Measurements from ENCODE around the gene HOXD11. TPM values are rescaled to one million over a fixed set of nuclear protein-coding genes. Genes with fewer than 3 reads are reported as not detected.

Gene HOXD11
- total RNA-seq, 1 experiment from 2014 or later = not detected

- peaks cover 5% of the 10 kb centered on the region; the same call in 1 of the 2 replicates for H3K36me3 Mint-ChIP-seq
- peaks cover 4% of the 10 kb centered on the region for H3K9me3 Mint-ChIP-seq
- ATAC-seq (no peak), DNase-seq (ENCODE audit: low spot score) (no peak)
- H3K27ac Mint-ChIP-seq = no peak overlapping the region
- CTCF ChIA-PET = interaction anchor here (0.9 to 3.3 kb wide), 12 partner anchors 8 to 1028 kb away, joined by 3 to 15 read pairs (median 4); partner anchors contain the start of gene HOXD8
- peaks cover 13% of the 10 kb centered on the region for H3K4me1 Mint-ChIP-seq
- TF ChIP-seq E2F1 (CRISPR knock-in tag; IDR thresholded peaks at IDR 0.05) (no peak), CREM (CRISPR knock-in tag; IDR thresholded peaks at IDR 0.05) (no peak), PRRX2 (CRISPR knock-in tag; IDR thresholded peaks at IDR 0.05) (no peak), MAX (CRISPR knock-in tag; IDR thresholded peaks at IDR 0.05) (no peak), NFE2L1 (CRISPR knock-in tag; IDR thresholded peaks at IDR 0.05) (no peak), SMAD3 (CRISPR knock-in tag; IDR thresholded peaks at IDR 0.05; ENCODE audit: borderline replicate concordance) (no peak), ZBTB21 (CRISPR knock-in tag; IDR thresholded peaks at IDR 0.05; ENCODE audit: borderline replicate concordance) (no peak)
- no peak overlapping the region for H3K4me3 Mint-ChIP-seq
- peaks cover 100% of the 10 kb centered on the region for H3K27me3 Mint-ChIP-seq (ENCODE audit: low read depth)
- POLR2A ChIA-PET = interaction anchor here (0.6 kb wide), 1 partner anchor 75 kb away, joined by 5 read pairs; no protein-coding TSS in a partner anchor
These were observed 13.5 kb downstream of the HOXD11 start for GRCh38 chr2:176120364-176121189.

- no peak overlapping the region for H3K4me3 Mint-ChIP-seq
- H3K27me3 Mint-ChIP-seq (ENCODE audit: low read depth) = peaks cover 100% of the 10 kb centered on the region
- H3K36me3 Mint-ChIP-seq = peaks cover 5% of the 10 kb centered on the region; the same call in 1 of the 2 replicates
- no peak; the same call in 1 of the 2 replicates for ATAC-seq
- ChIA-PET POLR2A (interaction anchor here (0.6 kb wide), 1 partner anchor 74 kb away, joined by 5 read pairs; no protein-coding TSS in a partner anchor), CTCF (interaction anchor here (0.9 to 3.3 kb wide), 15 partner anchors 8 to 1028 kb away, joined by 3 to 15 read pairs (median 4); partner anchors contain the start of gene HOXD8)
- no peak for DNase-seq (ENCODE audit: low spot score)
- H3K9me3 Mint-ChIP-seq = peaks cover 4% of the 10 kb centered on the region
- peaks cover 10% of the 10 kb centered on the region for H3K4me1 Mint-ChIP-seq
- no peak overlapping the region for H3K27ac Mint-ChIP-seq
- TF ChIP-seq IRF1 (CRISPR knock-in tag; IDR thresholded peaks at IDR 0.05) = no peak
- TF ChIP-seq FOXP4 (CRISPR knock-in tag; IDR thresholded peaks at IDR 0.05) = no peak
- TF ChIP-seq CTCF (IDR thresholded peaks at IDR 0.05) = no peak
- TF ChIP-seq ATF2 (CRISPR knock-in tag; IDR thresholded peaks at IDR 0.05; ENCODE audit: borderline replicate concordance, low read depth) = no peak
- TF ChIP-seq TEAD4 (CRISPR knock-in tag; IDR thresholded peaks at IDR 0.05) = no peak
- TF ChIP-seq GABPB1 (CRISPR knock-in tag; IDR thresholded peaks at IDR 0.05) = no peak
- TF ChIP-seq USF2 (CRISPR knock-in tag; IDR thresholded peaks at IDR 0.05) = no peak
- TF ChIP-seq ATF6 (CRISPR knock-in tag; IDR thresholded peaks at IDR 0.05) = no peak
- TF ChIP-seq NFYB (CRISPR knock-in tag; conservative IDR thresholded peaks at IDR 0.05; ENCODE audit: low read depth) = no peak
- TF ChIP-seq ZNF219 (CRISPR knock-in tag; IDR thresholded peaks at IDR 0.05; ENCODE audit: borderline replicate concordance) = no peak
- no peak for TF ChIP-seq ZBTB43 (CRISPR knock-in tag; IDR thresholded peaks at IDR 0.05)
These were observed 14.3 kb downstream of the HOXD11 start for GRCh38 chr2:176121190-176122051.

Data from WTC11 (cell line).